Skeletal muscle tissue (tissue), 5 donors: ENCODE data around the gene RNF212. TPM values are rescaled to one million over a fixed set of nuclear protein-coding genes. Genes with fewer than 3 reads are reported as not detected.

Experiments
- H3K27ac ChIP-seq: one replicate; pipeline ENCODE4 v1.7.0; 2013; ENCODE audit warnings: mild to moderate bottlenecking, low read depth, low read length, inconsistent platforms
- H3K27me3 ChIP-seq, 3 donors: one replicate each; pipeline ENCODE4 v1.7.0; 2013; ENCODE audit warnings: low read length in 3 of 3; ENCODE audit not compliant: control insufficient read depth in 3 of 3, insufficient read depth in 3 of 3
- H3K36me3 ChIP-seq, 3 donors: one replicate each; pipeline ENCODE4 v1.7.0; 2013; ENCODE audit warnings: low read length in 3 of 3; ENCODE audit not compliant: control insufficient read depth in 3 of 3, insufficient read depth in 3 of 3
- H3K4me1 ChIP-seq, 3 donors: one replicate each; pipeline ENCODE4 v1.7.0; 2013; ENCODE audit warnings: low read length in 3 of 3, mild to moderate bottlenecking in 3 of 3; ENCODE audit not compliant: control insufficient read depth in 3 of 3, insufficient read depth in 3 of 3
- H3K4me3 ChIP-seq, 3 donors: one replicate each; pipeline ENCODE4 v1.7.0; 2013; ENCODE audit warnings: low read length in 3 of 3
- H3K9ac ChIP-seq, 3 donors: one replicate each; pipeline ENCODE4 v1.7.0; 2013; ENCODE audit warnings: low read length in 3 of 3, mild to moderate bottlenecking in 3 of 3, moderate library complexity in 2 of 3, low read depth in 1 of 3
- H3K9me3 ChIP-seq, 3 donors: one replicate each; pipeline ENCODE4 v1.7.0; 2013; ENCODE audit warnings: low read length in 3 of 3; ENCODE audit not compliant: control insufficient read depth in 3 of 3
- small RNA-seq: library from RNA; depleted of rRNA; stranded (forward); fragments of <200 nt; gene quantifications from one replicate; pipeline ENCODE3, GENCODE V24; 2014
- total RNA-seq: library from RNA; depleted of rRNA; stranded (reverse); fragments of >200 nt; gene quantifications from one replicate; pipeline ENCODE4 v1.2.3, GENCODE V29; 2014
- donor health status: Osteomylitis.

RNF212 gene
- total RNA-seq, 1 donor from 2014 or later, result 3.7 TPM

GRCh38 chr4:1023895-1024740, 89.2 kb downstream of the RNF212 start:
- Histone ChIP-seq H3K4me3 (no peak overlapping the region), H3K9ac (no peak overlapping the region), H3K36me3 (peaks cover 2 to 11% (median 10%) of the 10 kb centered on the region in 3 donors), H3K9me3 (no peaks in the 10 kb centered on the region), H3K27ac (no peak overlapping the region), H3K27me3 (peaks cover 0 to 10% (median 4%) of the 10 kb centered on the region in 3 donors), H3K4me1 (peaks cover 0 to 3% (median 0%) of the 10 kb centered on the region in 3 donors)

DNA sequence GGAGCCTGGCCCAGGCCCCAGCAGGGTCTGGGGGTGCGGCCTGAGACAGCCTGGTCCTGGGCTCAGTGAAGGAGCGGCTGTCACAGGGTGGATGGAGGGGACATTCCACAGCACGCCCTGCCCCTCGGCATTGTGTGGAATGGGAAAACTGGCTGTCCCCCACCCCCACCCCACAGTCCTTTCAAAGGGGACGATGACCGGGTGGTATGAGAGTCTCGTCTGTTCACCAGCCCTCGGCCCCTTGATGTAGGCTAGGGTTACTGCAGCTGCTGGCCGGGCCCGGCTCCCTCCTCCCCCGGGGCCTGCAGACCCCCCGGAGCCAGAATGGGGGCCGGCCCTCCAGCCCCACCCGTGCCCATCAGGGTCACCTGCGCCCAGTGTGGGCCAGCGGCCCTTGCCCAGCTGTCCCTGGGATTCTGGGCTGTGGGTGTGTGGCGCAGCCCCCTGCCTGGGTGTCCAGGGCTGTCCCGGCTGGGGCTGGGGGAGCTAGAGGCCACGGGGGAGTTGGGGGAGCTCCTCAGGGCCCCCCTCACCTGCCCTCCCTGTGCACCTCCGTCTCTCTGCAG, 90.2 kb downstream of the RNF212 start:
- H3K9me3 ChIP-seq, result no peaks in the 10 kb centered on the region
- H3K4me1 ChIP-seq, result peaks cover 0 to 3% (median 0%) of the 10 kb centered on the region in 3 donors
- H3K36me3 ChIP-seq, result peaks cover 2 to 11% (median 10%) of the 10 kb centered on the region in 3 donors
- H3K27me3 ChIP-seq, result peaks cover 0 to under 1% (median 0%) of the 10 kb centered on the region in 3 donors
- no peak overlapping the region for H3K9ac ChIP-seq
- no peak overlapping the region for H3K27ac ChIP-seq
- no peak overlapping the region for H3K4me3 ChIP-seq

DNA sequence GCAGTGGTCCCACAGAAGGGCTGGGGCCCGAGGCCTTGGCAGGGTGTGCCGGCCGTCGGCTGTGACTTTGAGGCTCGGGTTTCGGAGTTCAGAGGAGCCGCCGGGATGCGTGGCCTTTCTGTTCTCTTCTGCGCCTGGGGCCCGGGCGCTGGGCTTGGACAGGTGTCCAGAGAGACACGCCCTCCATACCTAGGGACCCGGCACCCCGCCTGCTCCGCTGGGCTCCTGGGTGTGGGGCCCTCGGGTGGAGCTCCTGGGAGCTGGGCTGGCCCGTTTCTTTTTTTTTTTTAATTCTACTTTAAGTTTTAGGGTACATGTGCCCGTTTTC, 90.7 kb downstream of the RNF212 start:
- no peak overlapping the region for H3K27ac ChIP-seq
- H3K9ac ChIP-seq, result no peak overlapping the region
- H3K36me3 ChIP-seq, result peaks cover 2 to 11% (median 10%) of the 10 kb centered on the region in 3 donors
- H3K27me3 ChIP-seq, result no peaks in the 10 kb centered on the region
- peaks cover 0 to 3% (median 0%) of the 10 kb centered on the region in 3 donors for H3K4me1 ChIP-seq
- H3K9me3 ChIP-seq, result no peaks in the 10 kb centered on the region
- no peak overlapping the region for H3K4me3 ChIP-seq

GRCh38 chr4:1022051-1022738, 91.2 kb downstream of the RNF212 start:
- Histone ChIP-seq H3K9me3 (no peaks in the 10 kb centered on the region), H3K27ac (no peak overlapping the region), H3K27me3 (no peaks in the 10 kb centered on the region), H3K36me3 (peaks cover 2 to 11% (median 10%) of the 10 kb centered on the region in 3 donors), H3K9ac (no peak overlapping the region), H3K4me3 (no peak overlapping the region), H3K4me1 (peaks cover 0 to 3% (median 0%) of the 10 kb centered on the region in 3 donors)

Small RNA genes lying within 50 kb of the gene (small RNA-seq; reads per million reads assigned to genes)
- not detected for gene RF00554

Other genes starting within 250 kb of the RNF212 start
- 19.8 TPM for gene GAK, start 181.2 kb downstream of the RNF212 start, total RNA-seq
- gene TMEM175, start 181.1 kb downstream of the RNF212 start, total RNA-seq, result 18.3 TPM
- 2.1 TPM for gene DGKQ, start 140.0 kb downstream of the RNF212 start, total RNA-seq
- gene IDUA, start 126.5 kb downstream of the RNF212 start, total RNA-seq, result 1.0 TPM
- gene SLC26A1, start 120.2 kb downstream of the RNF212 start, total RNA-seq, result not detected
- gene FGFRL1, start 101.9 kb downstream of the RNF212 start, total RNA-seq, result 54.3 TPM
- 29.2 TPM for gene SPON2, start 59.0 kb upstream of the RNF212 start, total RNA-seq
- 109 TPM for gene CTBP1, start 135.6 kb upstream of the RNF212 start, total RNA-seq
- gene MAEA, start 176.3 kb upstream of the RNF212 start, total RNA-seq, result 24.5 TPM
- gene UVSSA, start 233.6 kb upstream of the RNF212 start, total RNA-seq, result 2.6 TPM